Left ventricle myocardium inferior (tissue), 1 donor: Measurements from ENCODE around the gene ITGBL1. TPM values are rescaled to one million over a fixed set of nuclear protein-coding genes. Genes with fewer than 3 reads are reported as not detected.
A peak's percentile ranks its signal among the peaks of the same experiment; 100 is the strongest.

Experiments used
- DNase-seq: peaks from one replicate; pipeline ENCODE4 v3.0.0-alpha.2; 2020
- H3K27ac ChIP-seq: fragments of 200-600 bp; replicated peaks from 2 replicates; pipeline ENCODE4 v1.8.0; 2021
- H3K27me3 ChIP-seq: fragments of 200-600 bp; 2 replicates; pipeline ENCODE4 v1.8.0; 2021; ENCODE audit warnings: low read depth
- H3K36me3 ChIP-seq: fragments of 200-600 bp; 2 replicates; pipeline ENCODE4 v1.8.0; 2021
- H3K4me1 ChIP-seq: fragments of 200-600 bp; 2 replicates; pipeline ENCODE4 v1.8.0; 2021
- H3K4me3 ChIP-seq: fragments of 200-600 bp; 2 replicates; pipeline ENCODE4 v1.8.0; 2021; ENCODE audit warnings: mild to moderate bottlenecking, moderate library complexity
- H3K9me3 ChIP-seq: fragments of 200-600 bp; replicated peaks from 2 replicates; pipeline ENCODE4 v1.8.0; 2021
- CTCF ChIP-seq: fragments of 200-600 bp; IDR thresholded peaks from 2 replicates; pipeline ENCODE4 v1.8.0; 2021; ENCODE audit warnings: antibody characterized with exemption, mild to moderate bottlenecking, borderline replicate concordance
- intact Hi-C: fragments of 100-400 bp; cut with micrococcal nuclease; formaldehyde crosslinking; loops from one replicate; pipeline ENCODE4 v1.11.0; 2022
- total RNA-seq: library from RNA; stranded (reverse); fragmentation: NEBNext Ultra II Directional; extraction: Animal tissue kit (Norgen Biotek cat#: 25700); gene quantifications from one replicate; pipeline ENCODE4 v1.2.1, GENCODE V29; 2021
- donor health status: DM: no; HTN: yes; CAD: no; lungs with severe emphysema.

The ITGBL1 gene
- total RNA-seq, 1 donor from 2014 or later, result 2.2 TPM

- Histone ChIP-seq H3K27me3 (no peaks in the 10 kb centered on the region), H3K4me1 (no peaks in the 10 kb centered on the region), H3K9me3 (no peaks in the 10 kb centered on the region), H3K4me3 (peak overlapping the region; percentile 54), H3K36me3 (no peaks in the 10 kb centered on the region), H3K27ac (peak overlapping the region; percentile 45)
- intact Hi-C loops, result no loop called here
- no peak for TF ChIP-seq CTCF
- DNase-seq, result no peak
These were observed 174.6 kb downstream of the ITGBL1 start for GRCh38 chr13:101626925-101627555.

GRCh38 chr13:101627556-101627943, 175.1 kb downstream of the ITGBL1 start:
- no peaks in the 10 kb centered on the region for H3K27me3 ChIP-seq
- peak overlapping the region; percentile 45 for H3K27ac ChIP-seq
- no peak for TF ChIP-seq CTCF
- intact Hi-C loops, result no loop called here
- peak overlapping the region; percentile 54 for H3K4me3 ChIP-seq
- no peaks in the 10 kb centered on the region for H3K9me3 ChIP-seq
- DNase-seq, result no peak
- no peaks in the 10 kb centered on the region for H3K36me3 ChIP-seq
- no peaks in the 10 kb centered on the region for H3K4me1 ChIP-seq

GRCh38 chr13:101628900-101629299, 176.4 kb downstream of the ITGBL1 start:
- no peaks in the 10 kb centered on the region for H3K36me3 ChIP-seq
- intact Hi-C loops, result no loop called here
- no peak for DNase-seq
- no peaks in the 10 kb centered on the region for H3K4me1 ChIP-seq
- H3K9me3 ChIP-seq, result no peaks in the 10 kb centered on the region
- no peak overlapping the region for H3K4me3 ChIP-seq
- no peak overlapping the region for H3K27ac ChIP-seq
- no peaks in the 10 kb centered on the region for H3K27me3 ChIP-seq
- TF ChIP-seq CTCF, result no peak

DNA sequence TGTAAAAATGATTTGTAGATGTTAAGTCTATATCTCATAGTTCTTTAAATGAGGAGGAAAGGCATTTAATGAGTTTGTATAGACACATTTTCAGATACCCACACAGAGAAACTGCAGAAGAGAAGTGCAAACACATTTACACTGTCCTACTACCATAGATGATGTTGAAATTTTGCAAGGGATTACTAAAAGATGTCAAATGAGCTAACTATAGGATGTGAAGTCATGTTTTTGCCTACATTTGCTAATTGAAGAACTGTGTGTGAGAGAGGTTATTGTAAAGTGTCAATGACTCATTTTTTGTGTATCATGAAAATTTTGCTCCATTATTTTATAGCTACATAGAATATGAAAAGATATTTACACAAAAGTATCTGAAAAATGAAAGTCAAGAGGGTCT, 178.9 kb downstream of the ITGBL1 start:
- H3K27ac ChIP-seq, result no peak overlapping the region
- intact Hi-C loops, result no loop called here

GRCh38 chr13:101634142-101634541, 181.7 kb downstream of the ITGBL1 start:
- no peak for DNase-seq
- no peak overlapping the region for H3K4me3 ChIP-seq
- no peaks in the 10 kb centered on the region for H3K9me3 ChIP-seq
- no peak for TF ChIP-seq CTCF
- H3K36me3 ChIP-seq, result no peaks in the 10 kb centered on the region
- H3K27ac ChIP-seq, result no peak overlapping the region
- no peaks in the 10 kb centered on the region for H3K27me3 ChIP-seq
- no peaks in the 10 kb centered on the region for H3K4me1 ChIP-seq
- intact Hi-C loops, result no loop called here

More for the DNA sequence above, 178.9 kb downstream of the ITGBL1 start:
- Histone ChIP-seq H3K4me3 (no peak overlapping the region), H3K9me3 (no peaks in the 10 kb centered on the region), H3K27me3 (no peaks in the 10 kb centered on the region), H3K4me1 (no peaks in the 10 kb centered on the region), H3K36me3 (no peaks in the 10 kb centered on the region)
- no peak for DNase-seq
- TF ChIP-seq CTCF, result no peak
